HL-60 (cell line): Measurements from ENCODE around the gene MBTPS1.

Experiments used
- DNase-seq, 2 experiments: peaks; one replicate each; pipeline ENCODE4 v3.0.0-alpha.2; 2010 to 2020; ENCODE audit warnings: low read depth in 1 of 2, low spot score in 1 of 2
- H3K27ac ChIP-seq: fragments of 250-450 bp; sonication (Bioruptor Pico); replicated peaks from 2 replicates; pipeline ENCODE4 v1.5.1; 2020; ENCODE audit warnings: mild to moderate bottlenecking, moderate library complexity
- H3K27me3 ChIP-seq: fragments of 250-450 bp; sonication (Bioruptor Pico); 2 replicates; pipeline ENCODE4 v1.5.1; 2021; ENCODE audit warnings: mild to moderate bottlenecking, moderate library complexity; ENCODE audit not compliant: insufficient read depth, poor library complexity, severe bottlenecking
- H3K4me3 ChIP-seq: replicated peaks from 2 replicates; pipeline ENCODE4 v1.5.1; 2011; ENCODE audit warnings: mild to moderate bottlenecking, control low read depth, low read length; ENCODE audit not compliant: insufficient read depth
- CTCF ChIP-seq: IDR thresholded peaks from one replicate; pipeline ENCODE4 v1.5.1; 2011; ENCODE audit warnings: low read length, control low read depth, inconsistent platforms; ENCODE audit not compliant: insufficient read depth
- GABPA ChIP-seq: IDR thresholded peaks from 2 replicates; pipeline ENCODE4 v1.6.1; 2012; ENCODE audit warnings: low read depth
- POLR2AphosphoS5 ChIP-seq: IDR thresholded peaks from 2 replicates; pipeline ENCODE4 v1.6.1; 2012; ENCODE audit warnings: low read depth
- REST ChIP-seq: IDR thresholded peaks from 2 replicates; pipeline ENCODE4 v1.6.1; 2012; ENCODE audit warnings: low read depth; ENCODE audit not compliant: insufficient replicate concordance
- SPI1 ChIP-seq: IDR thresholded peaks from 2 replicates; pipeline ENCODE4 v1.6.1; 2012; ENCODE audit warnings: low read depth, mild to moderate bottlenecking, borderline replicate concordance

Gene MBTPS1

GRCh38 chr16:84040823-84041820 lies 75.6 kb downstream of the MBTPS1 start:
- no peak overlapping the region for H3K27ac ChIP-seq
- TF ChIP-seq GABPA = no peak
- no peak for TF ChIP-seq CTCF
- no peak for TF ChIP-seq POLR2AphosphoS5
- TF ChIP-seq SPI1 = no peak
- no peak for TF ChIP-seq REST
- DNase-seq = no peak
- H3K27me3 ChIP-seq = peaks cover 36% of the 10 kb centered on the region
- H3K4me3 ChIP-seq = no peak overlapping the region

- no peak for TF ChIP-seq SPI1
- no peak for TF ChIP-seq REST
- no peak for TF ChIP-seq GABPA
- no peak for TF ChIP-seq POLR2AphosphoS5
- TF ChIP-seq CTCF = no peak
- Histone ChIP-seq H3K4me3 (no peak overlapping the region), H3K27ac (no peak overlapping the region), H3K27me3 (peaks cover 36% of the 10 kb centered on the region)
- DNase-seq = no peak
Observed at GRCh38 chr16:84040226-84040822, 76.4 kb downstream of the MBTPS1 start.

GRCh38 chr16:84039696-84040095 lies 77.0 kb downstream of the MBTPS1 start:
- H3K27me3 ChIP-seq = peaks cover 33% of the 10 kb centered on the region
- no peak for TF ChIP-seq POLR2AphosphoS5
- TF ChIP-seq CTCF = no peak
- no peak for TF ChIP-seq REST
- TF ChIP-seq SPI1 = no peak
- TF ChIP-seq GABPA = no peak
- H3K4me3 ChIP-seq = no peak overlapping the region
- no peak overlapping the region for H3K27ac ChIP-seq
- no peak for DNase-seq
